ENCODE results near the gene CCDC137.
"Not testable (repeated sequence)": the region's sequence is repeated elsewhere in the genome, so short reads cannot be mapped to it uniquely, and the experiment has no call there.

Gene CCDC137

DNA sequence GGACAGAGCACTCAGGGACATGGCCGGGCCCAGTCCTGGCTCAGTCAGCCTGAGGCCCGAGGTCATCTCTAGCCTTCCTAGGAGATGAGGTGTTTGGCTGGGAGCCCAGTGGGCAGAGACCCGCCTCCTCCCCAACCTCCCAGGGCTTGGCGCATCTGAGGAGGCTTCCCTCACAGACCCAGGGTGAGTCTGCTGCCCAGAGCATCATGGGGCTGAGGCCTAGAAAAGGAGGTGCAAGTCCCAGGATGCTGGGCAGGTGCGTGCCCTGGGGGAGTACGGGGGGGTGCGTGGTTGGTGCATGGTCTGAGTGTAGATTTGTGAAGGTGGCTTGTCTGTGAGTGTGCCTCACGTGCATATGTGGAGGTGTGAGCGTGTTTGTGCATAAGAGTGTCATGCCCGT is 14.8 kb upstream of the CCDC137 start:
- DNase-seq = no peak

DNA sequence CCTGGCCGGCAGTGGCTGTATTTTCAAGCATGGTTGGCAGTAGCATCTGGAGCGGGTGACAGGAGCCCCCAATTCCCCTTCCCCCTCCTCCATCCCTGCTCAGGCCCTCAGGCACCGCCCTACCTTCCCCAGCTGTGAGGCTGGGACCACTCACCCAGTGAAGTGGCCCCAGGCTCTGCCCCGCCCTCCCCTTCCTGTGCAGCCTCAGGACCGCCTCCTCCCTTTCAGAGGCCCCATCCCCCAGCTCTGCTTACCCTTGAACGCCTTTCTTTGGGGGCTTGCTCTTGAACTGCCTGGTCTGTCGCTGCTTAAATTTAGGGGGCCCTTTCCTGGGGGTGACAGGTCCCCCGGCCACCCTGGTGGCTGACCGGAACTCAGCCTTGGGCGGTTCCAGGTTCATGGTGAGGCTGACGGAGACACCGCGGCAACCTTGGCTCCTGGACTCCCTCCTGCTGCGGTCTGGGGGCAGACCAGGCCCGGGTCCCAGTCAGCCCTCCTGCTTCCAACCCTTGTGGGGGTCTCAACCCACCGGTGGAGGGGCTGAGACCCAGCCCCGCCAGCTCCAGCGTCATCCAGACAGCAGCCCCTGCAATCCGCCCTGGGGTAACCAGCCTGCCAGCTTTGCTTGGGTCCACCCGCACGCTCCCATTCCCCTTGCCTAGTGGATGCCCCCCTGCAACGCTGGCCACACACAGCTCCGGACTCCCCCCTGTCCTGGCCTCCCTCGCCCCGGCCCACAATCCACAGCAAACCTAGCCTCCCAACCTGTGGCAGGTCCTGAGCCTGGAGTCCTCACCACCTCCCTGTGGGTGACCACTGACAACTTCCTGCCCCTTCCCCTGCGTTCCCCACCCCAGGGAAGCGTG is 13.4 kb upstream of the CCDC137 start:
- DNase-seq = no peak

DNA sequence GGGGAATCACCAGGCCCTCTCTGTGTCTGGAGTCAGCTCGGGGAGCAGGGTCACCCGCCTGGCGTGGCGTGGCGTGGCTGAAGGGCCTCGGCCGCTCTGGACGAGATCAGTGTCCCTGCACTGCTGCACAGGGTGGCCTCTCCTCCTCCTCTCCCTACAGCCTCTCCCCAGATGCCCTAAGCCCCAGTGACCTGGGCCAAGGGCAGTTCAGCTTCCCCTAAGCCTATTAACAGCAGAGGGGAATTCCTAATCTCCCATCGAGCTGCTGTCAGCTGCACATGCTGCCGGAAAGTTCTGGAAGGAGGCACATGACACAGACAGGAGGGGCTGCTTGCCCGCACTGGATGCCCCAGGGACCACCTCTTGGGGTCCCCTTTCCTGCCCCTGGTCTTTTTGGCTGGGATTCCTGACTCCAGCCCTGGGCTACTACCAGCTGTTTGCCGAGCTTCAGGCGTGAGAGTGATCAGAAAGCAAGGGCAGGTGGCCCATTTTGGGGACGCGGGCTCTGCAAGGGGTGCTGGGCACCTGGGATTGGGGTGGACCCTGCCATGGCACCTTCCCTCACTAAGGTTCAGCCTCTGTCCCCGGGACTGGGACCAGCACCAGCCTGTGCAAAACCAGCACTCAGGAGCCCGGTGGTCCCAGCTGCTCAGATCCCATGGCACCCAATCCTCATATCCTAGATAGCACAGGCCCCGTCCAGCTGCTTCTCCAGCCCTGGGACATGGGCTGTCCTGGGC is 11.0 kb upstream of the CCDC137 start:
- DNase-seq = no peak

GRCh38 chr17:81656118-81656743 is 10.3 kb upstream of the CCDC137 start, which contains the start of gene PDE6G:
Gene PDE6G, minus strand, starts transcription at chr17:81656542. Its CDS starts 3,237 bp downstream, at chr17:81653305.
- DNase-seq = no peak

DNA sequence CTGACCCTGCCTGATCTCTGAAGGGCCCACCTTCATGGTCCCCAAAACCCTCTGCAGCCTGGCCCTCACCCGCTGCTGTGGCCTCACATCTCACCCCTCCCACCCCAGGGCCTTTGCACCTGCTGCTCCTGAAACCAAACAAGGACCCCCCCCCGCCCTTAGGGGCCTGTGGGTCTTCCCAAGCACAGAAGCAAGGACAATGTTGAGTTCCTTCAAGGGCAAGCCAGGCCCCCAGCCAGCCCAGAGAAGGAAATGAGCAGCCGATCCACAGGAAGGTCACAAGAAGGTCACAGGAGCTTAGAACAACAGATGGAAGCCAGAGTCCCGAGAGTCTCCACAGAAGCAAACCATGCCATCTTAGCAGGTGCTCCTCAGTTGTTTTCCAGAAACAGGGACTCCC is 9.7 kb upstream of the CCDC137 start:
- DNase-seq = no peak

GRCh38 chr17:81659038-81659437 is 7.5 kb upstream of the CCDC137 start:
- no peak for DNase-seq

GRCh38 chr17:81660441-81660840 is 6.1 kb upstream of the CCDC137 start:
- no peak for DNase-seq

- no peak for DNase-seq
Observed at GRCh38 chr17:81662002-81662401, 4.5 kb upstream of the CCDC137 start.

DNA sequence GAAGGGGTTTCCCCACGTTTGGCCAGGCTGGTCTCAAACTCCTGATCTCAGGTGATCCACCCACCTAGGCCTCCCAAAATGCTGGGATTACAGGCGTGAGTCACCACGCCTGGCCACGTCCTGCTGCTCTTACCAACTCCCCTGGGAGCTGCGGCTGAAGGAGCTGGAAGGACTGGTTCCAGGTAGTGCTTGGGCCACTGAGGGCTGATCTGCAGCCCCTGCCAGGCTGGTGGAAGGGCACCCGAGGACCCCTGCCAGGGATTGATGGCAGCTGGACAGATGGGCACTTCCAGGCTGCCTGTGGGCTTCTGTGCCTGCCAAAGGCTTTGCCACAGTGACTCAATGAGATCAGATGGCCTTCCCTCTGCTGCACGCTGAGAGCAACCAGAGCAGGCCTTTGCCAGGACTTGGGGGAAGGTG is 2.5 kb upstream of the CCDC137 start:
- no peak for DNase-seq

GRCh38 chr17:81665205-81666091 is 1.1 kb upstream of the CCDC137 start:
- DNase-seq = no peak

GRCh38 chr17:81666092-81666341 is 520 bp upstream of the CCDC137 start:
- DNase-seq = no peak

DNA sequence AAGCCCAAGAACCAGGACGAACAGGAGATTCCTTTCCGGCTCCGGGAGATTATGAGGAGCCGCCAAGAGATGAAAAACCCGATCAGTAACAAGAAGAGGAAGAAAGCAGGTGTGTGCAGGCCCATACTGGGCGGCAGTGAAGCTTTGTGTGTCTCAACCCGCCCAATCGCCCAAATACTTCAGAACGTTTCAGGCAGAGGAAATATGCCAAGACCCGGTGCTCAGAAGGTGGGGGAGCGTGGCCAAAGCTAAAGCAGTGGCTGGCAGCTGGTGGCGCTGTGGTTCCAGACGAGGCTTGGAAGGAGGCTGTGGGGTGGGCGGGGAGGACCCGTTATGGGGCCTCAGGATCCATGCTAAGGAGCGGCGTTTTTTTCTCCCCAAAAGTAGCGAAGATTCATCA is 1.2 kb downstream of the CCDC137 start:
- DNase-seq = no peak

DNA sequence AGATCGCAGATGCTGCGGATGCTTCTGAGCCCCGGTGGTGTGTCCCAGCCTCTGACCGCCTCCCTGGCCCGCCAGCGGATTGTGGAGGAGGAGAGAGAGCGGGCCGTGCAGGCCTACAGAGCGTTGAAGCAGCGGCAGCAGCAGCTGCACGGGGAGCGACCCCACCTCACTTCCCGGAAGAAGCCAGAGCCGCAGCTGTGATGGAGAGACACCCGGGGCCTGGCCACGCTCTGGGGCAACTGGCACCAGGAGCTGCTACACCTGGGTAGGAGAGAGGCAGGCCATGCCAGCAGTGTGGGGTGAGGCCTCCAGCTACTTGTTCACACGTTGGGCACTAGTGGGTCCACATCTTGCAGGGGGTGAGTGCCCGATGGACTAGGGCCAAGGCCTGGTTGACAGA is 6.0 kb downstream of the CCDC137 start:
- DNase-seq = no peak

GRCh38 chr17:81672954-81673353 is 6.4 kb downstream of the CCDC137 start:
- DNase-seq = no peak

DNA sequence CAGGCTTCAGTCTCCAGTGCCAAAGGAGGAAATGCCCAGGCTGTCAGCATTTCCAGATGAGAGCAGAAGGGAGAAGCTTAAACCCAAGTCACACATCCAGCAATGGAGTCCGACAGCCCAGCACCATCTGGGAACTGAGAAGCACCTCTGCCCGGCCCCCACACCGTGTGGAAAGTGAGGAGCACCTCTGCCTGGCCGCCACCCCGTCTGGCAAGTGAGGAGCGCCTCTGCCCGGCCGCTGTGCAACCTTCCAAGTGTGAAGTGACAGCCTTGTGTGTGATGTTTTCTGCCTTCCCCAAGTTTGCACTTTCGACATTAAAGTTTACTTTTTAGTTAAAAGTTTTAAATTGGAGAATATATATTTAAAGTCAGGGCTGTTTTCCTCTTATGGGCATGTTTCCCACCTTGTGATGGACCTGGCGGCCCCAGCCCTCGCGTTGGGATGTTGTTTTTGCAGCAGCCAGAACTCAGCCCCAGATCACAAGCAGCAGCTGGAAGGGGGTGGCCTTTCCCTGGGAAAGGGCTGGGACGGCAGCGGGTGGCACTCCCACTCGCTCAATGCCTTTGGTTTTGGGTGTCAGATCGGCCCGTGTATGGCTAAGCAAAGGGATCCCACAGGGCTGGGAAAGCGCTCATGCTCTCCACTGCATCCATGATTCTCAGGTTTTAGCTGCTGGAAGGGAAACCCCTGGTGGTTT is 7.2 kb downstream of the CCDC137 start:
- no peak for DNase-seq

DNA sequence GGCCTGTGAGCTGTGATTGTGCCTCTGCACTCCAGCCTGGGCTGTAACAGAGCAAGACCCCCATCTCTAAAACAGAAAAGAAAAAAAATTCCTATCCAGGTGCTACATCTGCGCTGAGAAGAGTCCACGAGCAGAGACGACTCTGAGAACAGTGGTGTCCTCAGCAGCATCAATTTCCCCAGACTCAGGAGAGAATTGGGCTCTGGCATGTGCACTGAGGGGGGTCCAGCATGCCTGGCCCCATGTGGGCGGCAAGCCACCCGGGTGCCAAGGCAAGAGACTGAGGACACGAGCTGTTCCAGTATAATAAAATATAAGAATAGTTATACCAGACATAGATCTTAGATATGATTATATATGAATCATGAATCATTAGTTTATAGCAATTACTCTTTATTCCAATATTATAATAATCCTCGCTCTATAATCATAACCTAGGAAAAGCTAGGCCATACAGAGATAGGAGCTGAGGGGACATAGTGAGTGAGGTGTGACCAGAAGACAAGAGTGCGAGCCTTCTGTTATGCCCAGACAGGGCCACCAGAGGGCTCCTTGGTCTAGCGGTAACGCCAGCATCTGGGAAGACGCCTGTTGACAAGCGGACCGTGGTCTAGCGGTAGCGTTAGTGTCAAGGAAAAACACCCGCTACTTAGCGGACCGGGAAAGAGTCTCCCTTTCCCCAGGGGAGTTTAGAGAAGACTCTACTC is 9.1 kb downstream of the CCDC137 start:
- not testable (repeated sequence) for DNase-seq

DNA sequence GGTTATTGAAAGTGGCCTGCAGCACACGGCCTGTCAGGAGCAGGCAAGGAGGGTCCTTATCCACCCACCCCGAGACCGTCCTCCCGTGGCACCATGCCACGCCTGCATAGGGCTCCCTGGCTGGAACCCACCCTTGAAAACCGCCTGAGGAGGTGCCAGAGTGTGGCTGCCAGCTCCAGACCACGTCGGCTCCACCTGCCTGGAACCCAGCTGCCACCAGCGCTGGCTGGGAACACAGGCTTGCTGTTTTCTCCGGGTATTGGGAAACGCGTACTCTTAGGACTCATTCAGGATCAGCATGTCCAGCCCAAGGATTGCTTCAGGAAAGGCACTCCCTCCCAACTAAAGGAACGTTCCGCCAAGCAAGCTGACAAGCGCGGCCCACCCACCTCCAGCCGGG is 10.4 kb downstream of the CCDC137 start:
- no peak for DNase-seq

DNA sequence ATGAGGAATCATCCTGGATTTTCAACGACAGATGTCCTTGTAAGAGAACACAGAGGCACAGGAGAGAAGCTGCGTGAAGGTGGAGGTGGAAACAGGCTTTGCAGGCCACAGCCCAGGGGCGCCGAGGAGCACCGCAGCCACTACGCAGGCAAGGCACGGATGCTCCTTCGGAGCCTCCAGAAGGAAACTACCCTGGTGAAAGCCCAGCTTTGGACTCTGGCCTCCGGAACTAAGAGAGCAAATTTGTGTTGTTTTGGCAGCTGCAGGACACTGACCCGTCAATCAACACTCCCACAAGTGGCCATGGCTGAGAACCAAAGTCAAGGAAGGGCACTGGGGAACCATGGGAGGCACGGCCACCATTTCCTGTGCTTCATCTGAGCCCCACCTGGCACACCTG is 13.6 kb downstream of the CCDC137 start:
- DNase-seq = no peak

- DNase-seq = no peak
Observed at GRCh38 chr17:81681672-81682071, 15.1 kb downstream of the CCDC137 start.

GRCh38 chr17:81682565-81683207 is 16.1 kb downstream of the CCDC137 start:
- no peak for DNase-seq

GRCh38 chr17:81683208-81683583 is 16.7 kb downstream of the CCDC137 start:
- DNase-seq = no peak
